ENCODE measurements around the gene SEZ6L2. TPM values are rescaled to one million over a fixed set of nuclear protein-coding genes. Genes with fewer than 3 reads are reported as not detected.
A peak's percentile ranks its signal among the peaks of the same experiment; 100 is the strongest.

SEZ6L2 gene
- total and polyA plus RNA-seq, 2 of the 13 experiments (the other 11 are each of a cell fraction or from before 2014, with no cell fraction given): 14.9 to 16.9 TPM

DNA sequence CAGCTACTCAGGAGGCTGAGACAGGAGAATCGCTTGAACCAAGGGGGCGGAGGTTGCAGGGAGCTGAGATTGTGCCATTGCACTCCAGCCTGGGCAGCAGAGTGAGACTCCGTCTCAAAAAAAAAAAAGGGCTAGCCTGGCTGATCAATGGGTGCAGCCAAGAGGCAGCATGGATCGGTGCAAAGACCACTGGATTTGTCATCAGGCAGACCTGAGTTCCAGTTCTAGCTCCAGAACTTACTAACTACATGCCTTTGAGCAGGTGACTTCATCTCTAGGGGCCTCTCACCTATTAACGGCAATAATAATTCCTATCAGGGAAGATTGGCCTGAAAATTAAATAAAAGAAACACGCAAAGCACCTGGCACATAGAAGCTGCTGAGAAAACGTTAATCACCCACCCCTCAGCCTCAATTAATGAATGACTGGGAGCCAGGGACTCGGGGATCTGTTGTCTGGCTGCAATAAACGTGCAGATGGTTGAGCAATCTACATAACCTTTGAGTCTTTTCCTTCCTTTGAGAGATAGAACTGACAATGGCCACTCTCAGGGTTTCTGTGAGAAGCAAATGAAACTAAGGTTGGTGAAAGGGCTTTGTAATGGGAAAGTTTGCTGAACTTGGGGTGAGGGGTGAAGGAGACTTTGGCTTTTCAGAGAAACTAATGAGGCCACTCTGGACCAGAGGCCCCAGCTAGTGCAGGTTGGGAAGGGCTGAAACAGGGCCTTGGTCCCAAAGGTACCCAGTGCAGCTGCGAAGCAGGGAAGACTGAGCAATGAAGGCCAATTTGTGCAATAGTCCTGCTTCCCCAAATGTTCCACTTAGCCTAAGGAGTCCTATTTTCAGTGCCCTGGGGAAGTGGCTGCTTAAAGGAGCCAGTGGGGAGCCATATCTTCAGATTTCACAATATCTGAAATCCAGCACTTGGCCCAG is 7.6 kb downstream of the SEZ6L2 start (continued):
- TF ChIP-seq ASH2L (IDR thresholded peaks at IDR 0.05; ENCODE audit: insufficient read length, low read depth, low read length): peak; percentile 61
- TF ChIP-seq PPARG (CRISPR knock-in tag; conservative IDR thresholded peaks at IDR 0.05): peak; percentile 74
- no peak for TF ChIP-seq JUND (CRISPR knock-in tag; IDR thresholded peaks at IDR 0.05)
- TF ChIP-seq SNAI1 (CRISPR knock-in tag; IDR thresholded peaks at IDR 0.05; ENCODE audit: borderline replicate concordance): no peak; the same call in 1 of the 2 replicates
- TF ChIP-seq, protein P1, sequence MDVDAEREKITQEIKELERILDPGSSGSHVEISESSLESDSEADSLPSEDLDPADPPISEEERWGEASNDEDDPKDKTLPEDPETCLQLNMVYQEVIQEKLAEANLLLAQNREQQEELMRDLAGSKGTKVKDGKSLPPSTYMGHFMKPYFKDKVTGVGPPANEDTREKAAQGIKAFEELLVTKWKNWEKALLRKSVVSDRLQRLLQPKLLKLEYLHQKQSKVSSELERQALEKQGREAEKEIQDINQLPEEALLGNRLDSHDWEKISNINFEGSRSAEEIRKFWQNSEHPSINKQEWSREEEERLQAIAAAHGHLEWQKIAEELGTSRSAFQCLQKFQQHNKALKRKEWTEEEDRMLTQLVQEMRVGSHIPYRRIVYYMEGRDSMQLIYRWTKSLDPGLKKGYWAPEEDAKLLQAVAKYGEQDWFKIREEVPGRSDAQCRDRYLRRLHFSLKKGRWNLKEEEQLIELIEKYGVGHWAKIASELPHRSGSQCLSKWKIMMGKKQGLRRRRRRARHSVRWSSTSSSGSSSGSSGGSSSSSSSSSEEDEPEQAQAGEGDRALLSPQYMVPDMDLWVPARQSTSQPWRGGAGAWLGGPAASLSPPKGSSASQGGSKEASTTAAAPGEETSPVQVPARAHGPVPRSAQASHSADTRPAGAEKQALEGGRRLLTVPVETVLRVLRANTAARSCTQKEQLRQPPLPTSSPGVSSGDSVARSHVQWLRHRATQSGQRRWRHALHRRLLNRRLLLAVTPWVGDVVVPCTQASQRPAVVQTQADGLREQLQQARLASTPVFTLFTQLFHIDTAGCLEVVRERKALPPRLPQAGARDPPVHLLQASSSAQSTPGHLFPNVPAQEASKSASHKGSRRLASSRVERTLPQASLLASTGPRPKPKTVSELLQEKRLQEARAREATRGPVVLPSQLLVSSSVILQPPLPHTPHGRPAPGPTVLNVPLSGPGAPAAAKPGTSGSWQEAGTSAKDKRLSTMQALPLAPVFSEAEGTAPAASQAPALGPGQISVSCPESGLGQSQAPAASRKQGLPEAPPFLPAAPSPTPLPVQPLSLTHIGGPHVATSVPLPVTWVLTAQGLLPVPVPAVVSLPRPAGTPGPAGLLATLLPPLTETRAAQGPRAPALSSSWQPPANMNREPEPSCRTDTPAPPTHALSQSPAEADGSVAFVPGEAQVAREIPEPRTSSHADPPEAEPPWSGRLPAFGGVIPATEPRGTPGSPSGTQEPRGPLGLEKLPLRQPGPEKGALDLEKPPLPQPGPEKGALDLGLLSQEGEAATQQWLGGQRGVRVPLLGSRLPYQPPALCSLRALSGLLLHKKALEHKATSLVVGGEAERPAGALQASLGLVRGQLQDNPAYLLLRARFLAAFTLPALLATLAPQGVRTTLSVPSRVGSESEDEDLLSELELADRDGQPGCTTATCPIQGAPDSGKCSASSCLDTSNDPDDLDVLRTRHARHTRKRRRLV (CRISPR knock-in tag; IDR thresholded peaks at IDR 0.05): no peak
- TF ChIP-seq ZNF747 (CRISPR knock-in tag; IDR thresholded peaks at IDR 0.05; ENCODE audit: borderline replicate concordance): peak; percentile 45
- TF ChIP-seq SIX1 (CRISPR knock-in tag; IDR thresholded peaks at IDR 0.05; ENCODE audit: borderline replicate concordance): no peak
- no peak for TF ChIP-seq ZNF260 (CRISPR knock-in tag; IDR thresholded peaks at IDR 0.05; ENCODE audit: borderline replicate concordance, low read depth)
- TF ChIP-seq ZNF569 (CRISPR knock-in tag; IDR thresholded peaks at IDR 0.05; ENCODE audit: borderline replicate concordance): no peak
- TF ChIP-seq, protein P2, sequence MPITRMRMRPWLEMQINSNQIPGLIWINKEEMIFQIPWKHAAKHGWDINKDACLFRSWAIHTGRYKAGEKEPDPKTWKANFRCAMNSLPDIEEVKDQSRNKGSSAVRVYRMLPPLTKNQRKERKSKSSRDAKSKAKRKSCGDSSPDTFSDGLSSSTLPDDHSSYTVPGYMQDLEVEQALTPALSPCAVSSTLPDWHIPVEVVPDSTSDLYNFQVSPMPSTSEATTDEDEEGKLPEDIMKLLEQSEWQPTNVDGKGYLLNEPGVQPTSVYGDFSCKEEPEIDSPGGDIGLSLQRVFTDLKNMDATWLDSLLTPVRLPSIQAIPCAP (CRISPR knock-in tag; IDR thresholded peaks at IDR 0.05; ENCODE audit: low read depth): no peak
- no peak for TF ChIP-seq MAFK (conservative IDR thresholded peaks at IDR 0.05 in 1 of 2, IDR thresholded peaks at IDR 0.05 in 1 of 2; ENCODE audit: low read length in 2 of 2)
- no peak for TF ChIP-seq CHD2 (IDR thresholded peaks at IDR 0.05; ENCODE audit: low read depth, low read length)
- TF ChIP-seq NFIC (IDR thresholded peaks at IDR 0.05; ENCODE audit: low read length): no peak
- TF ChIP-seq, protein P3, sequence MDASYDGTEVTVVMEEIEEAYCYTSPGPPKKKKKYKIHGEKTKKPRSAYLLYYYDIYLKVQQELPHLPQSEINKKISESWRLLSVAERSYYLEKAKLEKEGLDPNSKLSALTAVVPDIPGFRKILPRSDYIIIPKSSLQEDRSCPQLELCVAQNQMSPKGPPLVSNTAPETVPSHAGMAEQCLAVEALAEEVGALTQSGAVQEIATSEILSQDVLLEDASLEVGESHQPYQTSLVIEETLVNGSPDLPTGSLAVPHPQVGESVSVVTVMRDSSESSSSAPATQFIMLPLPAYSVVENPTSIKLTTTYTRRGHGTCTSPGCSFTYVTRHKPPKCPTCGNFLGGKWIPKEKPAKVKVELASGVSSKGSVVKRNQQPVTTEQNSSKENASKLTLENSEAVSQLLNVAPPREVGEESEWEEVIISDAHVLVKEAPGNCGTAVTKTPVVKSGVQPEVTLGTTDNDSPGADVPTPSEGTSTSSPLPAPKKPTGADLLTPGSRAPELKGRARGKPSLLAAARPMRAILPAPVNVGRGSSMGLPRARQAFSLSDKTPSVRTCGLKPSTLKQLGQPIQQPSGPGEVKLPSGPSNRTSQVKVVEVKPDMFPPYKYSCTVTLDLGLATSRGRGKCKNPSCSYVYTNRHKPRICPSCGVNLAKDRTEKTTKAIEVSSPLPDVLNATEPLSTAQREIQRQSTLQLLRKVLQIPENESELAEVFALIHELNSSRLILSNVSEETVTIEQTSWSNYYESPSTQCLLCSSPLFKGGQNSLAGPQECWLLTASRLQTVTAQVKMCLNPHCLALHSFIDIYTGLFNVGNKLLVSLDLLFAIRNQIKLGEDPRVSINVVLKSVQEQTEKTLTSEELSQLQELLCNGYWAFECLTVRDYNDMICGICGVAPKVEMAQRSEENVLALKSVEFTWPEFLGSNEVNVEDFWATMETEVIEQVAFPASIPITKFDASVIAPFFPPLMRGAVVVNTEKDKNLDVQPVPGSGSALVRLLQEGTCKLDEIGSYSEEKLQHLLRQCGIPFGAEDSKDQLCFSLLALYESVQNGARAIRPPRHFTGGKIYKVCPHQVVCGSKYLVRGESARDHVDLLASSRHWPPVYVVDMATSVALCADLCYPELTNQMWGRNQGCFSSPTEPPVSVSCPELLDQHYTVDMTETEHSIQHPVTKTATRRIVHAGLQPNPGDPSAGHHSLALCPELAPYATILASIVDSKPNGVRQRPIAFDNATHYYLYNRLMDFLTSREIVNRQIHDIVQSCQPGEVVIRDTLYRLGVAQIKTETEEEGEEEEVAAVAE (CRISPR knock-in tag; IDR thresholded peaks at IDR 0.05; ENCODE audit: borderline replicate concordance): 0 out of 2 replicates have a peak, but pooled peaks have one; percentile 15
- no peak for TF ChIP-seq CREB1 (IDR thresholded peaks at IDR 0.05)
- peak; percentile 74 for TF ChIP-seq CREB1 (CRISPR knock-in tag; IDR thresholded peaks at IDR 0.05)
- TF ChIP-seq BRCA1 (CRISPR knock-in tag; IDR thresholded peaks at IDR 0.05): 0 out of 2 replicates have a peak, but pooled peaks have one; percentile 49
- no peak for TF ChIP-seq NFKBIZ (CRISPR knock-in tag; IDR thresholded peaks at IDR 0.05)

Measured in HepG2 (cell line).